Tibial nerve (tissue), 3 donors: ENCODE data around the gene LTBP1.

ENCODE experiments used
- EP300 ChIP-seq, 2 donors: sonication (generic); formaldehyde crosslinking; IDR thresholded peaks; one replicate each; pipeline ENCODE4 v1.6.1; 2017; ENCODE audit warnings: antibody characterized with exemption in 2 of 2, mild to moderate bottlenecking in 1 of 2
- POLR2A ChIP-seq, 2 donors: fragments of 450-650 bp; IDR thresholded peaks; one replicate each; pipeline ENCODE4 v1.6.1; 2017; ENCODE audit warnings: antibody characterized with exemption in 2 of 2, mild to moderate bottlenecking in 2 of 2, moderate library complexity in 2 of 2

- TF ChIP-seq EP300 (IDR thresholded peaks at IDR 0.05): no peak
- TF ChIP-seq POLR2A (IDR thresholded peaks at IDR 0.05): no peak
These were observed 13.7 kb upstream of the LTBP1 start for GRCh38 chr2:32932825-32933755.
